ENCODE results near the gene UTP25. TPM values are rescaled to one million over a fixed set of nuclear protein-coding genes. Genes with fewer than 3 reads are reported as not detected.

UTP25 gene
- total and polyA plus RNA-seq, 2 of the 4 experiments (the other 2 are of a cell fraction): 7.1 to 17.4 TPM

DNA sequence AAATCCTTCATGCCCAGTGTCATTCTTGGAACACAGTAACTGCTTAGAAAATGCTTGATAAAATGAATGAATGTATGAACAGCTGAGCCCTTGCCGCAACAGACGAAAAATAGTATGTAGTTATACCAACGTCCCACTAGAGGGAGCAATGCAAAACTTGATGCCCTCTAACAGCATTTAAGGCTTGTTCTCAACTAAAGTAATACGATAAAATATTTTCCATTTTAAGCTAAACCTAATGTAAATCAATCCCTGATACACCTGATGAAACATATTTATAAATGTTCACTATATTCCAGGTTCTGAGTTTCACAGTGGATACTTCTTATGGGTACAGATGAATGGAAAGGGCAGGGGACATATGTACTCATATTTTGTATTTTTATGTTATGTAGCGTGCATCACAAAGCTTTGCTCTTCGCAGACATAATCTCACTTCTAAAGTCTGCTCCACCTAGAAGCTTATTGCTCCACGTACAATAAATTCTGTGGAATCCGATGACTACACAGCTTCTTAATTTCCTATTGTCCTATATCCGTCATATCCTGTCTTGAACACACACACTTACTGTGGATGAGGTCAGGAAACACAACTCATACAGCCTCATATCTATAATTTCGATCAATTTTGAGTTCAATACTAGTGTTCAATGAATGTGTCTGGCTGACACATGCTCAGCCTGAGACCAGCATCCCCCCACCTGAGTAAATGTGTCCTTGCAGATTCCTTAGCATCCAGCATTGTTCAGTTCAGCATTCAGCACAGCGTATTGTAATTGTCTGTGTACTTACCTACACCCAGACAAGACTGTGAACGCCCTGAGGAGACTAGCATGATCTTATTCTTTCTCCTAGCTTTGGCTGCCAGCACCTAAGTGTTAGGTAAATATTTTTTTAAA, 4.4 kb upstream of the UTP25 start (continued):
- no peak for TF ChIP-seq RCOR1 (IDR thresholded peaks at IDR 0.05; ENCODE audit: insufficient replicate concordance, low read length)
- no peak for TF ChIP-seq RFX5 (IDR thresholded peaks at IDR 0.05; ENCODE audit: low read depth, low read length)
- no peak for TF ChIP-seq POLR2A (IDR thresholded peaks at IDR 0.05; ENCODE audit: low read depth, low read length)

DNA sequence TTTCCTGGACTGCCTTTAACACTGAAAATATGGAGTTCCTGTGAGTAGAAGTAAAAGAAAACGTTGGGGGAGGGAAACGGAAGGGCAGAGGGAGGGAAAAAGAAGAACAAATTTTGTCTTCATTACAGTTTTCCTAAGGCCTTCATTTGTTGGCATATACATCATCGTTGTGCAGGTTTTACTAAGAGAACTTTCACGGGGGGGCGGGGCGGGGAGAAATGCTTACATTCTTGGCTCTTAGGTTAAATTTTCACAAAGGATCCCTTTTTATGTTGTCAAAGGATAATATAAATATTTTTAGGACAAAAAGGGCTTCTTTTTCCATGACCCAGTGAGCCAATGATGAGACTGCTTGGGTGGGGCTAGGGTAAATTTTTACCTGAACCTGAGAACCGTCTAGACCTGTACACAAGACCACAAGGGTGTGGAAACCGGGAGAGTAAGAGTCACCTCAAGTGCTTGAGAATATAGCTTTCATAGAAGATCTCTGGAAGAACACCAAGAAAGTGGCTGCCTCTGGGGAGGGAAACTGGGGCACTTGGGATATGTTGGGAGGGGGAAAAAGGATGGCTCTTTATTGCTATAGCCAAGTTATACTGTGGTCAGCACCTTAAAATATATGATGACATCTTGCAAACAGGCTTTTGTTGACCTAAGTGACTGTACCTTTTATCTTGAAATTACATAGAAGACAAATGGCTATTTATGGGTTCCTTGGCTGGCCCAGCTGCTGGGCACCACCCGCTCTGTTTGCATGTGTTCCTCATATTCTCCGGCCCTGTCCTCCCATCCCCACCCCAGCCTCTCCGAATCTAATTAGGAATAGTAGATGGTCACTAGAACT, 2.0 kb upstream of the UTP25 start:
- Histone ChIP-seq H3K9ac (ENCODE audit: low read depth, low read length) (no peak overlapping the region), H3K56ac (ENCODE audit: extremely low read depth, insufficient read depth, low read length) (no peak overlapping the region), H3K36me3 (ENCODE audit: control insufficient read depth, insufficient read depth, low read length) (no peaks in the 10 kb centered on the region), H4K20me1 (ENCODE audit: insufficient read depth, low read length) (no peaks in the 10 kb centered on the region), H2AK9ac (replicated peaks; ENCODE audit: low read depth, low read length, poor library complexity) (no peak overlapping the region), H2BK120ac (ENCODE audit: low read depth, low read length) (no peak overlapping the region), H2AFZ (replicated peaks; ENCODE audit: low read length, poor library complexity) (no peak overlapping the region), H3K9me3 (ENCODE audit: control insufficient read depth, insufficient read depth, low read length) (no peaks in the 10 kb centered on the region), H2BK20ac (ENCODE audit: low read depth, low read length) (no peak overlapping the region), H3K4me2 (ENCODE audit: low read depth, low read length) (no peak overlapping the region), H2BK15ac (ENCODE audit: low read depth, low read length) (no peak overlapping the region), H3K4me1 (ENCODE audit: control insufficient read depth, insufficient read depth, low read length) (peaks cover under 1% of the 10 kb centered on the region; the same call in 1 of the 2 replicates), H4K91ac (ENCODE audit: insufficient read depth, low read depth, low read length) (no peak overlapping the region), H3K79me1 (ENCODE audit: low read depth in 1 of 2, low read length in 2 of 2) (peaks cover 0 to 14% of the 10 kb centered on the region in 2 experiments; a peak in 2 of 4 replicates), H2BK5ac (ENCODE audit: low read depth, low read length, poor library complexity, severe bottlenecking) (no peak overlapping the region), H2AK5ac (ENCODE audit: low read depth, low read length) (no peak overlapping the region), H3K27ac (ENCODE audit: insufficient read depth, low read length) (no peak overlapping the region), H3K14ac (replicated peaks; ENCODE audit: low read depth, low read length) (no peak overlapping the region), H3K27me3 (ENCODE audit: control insufficient read depth, insufficient read depth, low read length) (no peaks in the 10 kb centered on the region), H3K23ac (ENCODE audit: low read depth, low read length) (no peak overlapping the region), H3K18ac (ENCODE audit: low read depth, low read length) (no peak overlapping the region), H3K4ac (ENCODE audit: low read depth, low read length) (no peak overlapping the region), H4K8ac (ENCODE audit: low read depth in 2 of 2, low read length in 2 of 2) (no peak overlapping the region), H3K9me1 (ENCODE audit: insufficient read depth, low read length) (peaks cover 3% of the 10 kb centered on the region), H3K4me3 (ENCODE audit: insufficient read depth, low read depth, low read length) (no peak overlapping the region), H4K5ac (ENCODE audit: low read depth, low read length) (no peak overlapping the region)
- POLR2A ChIA-PET (ENCODE audit: unreplicated experiment): no interaction called here
- ATAC-seq (ENCODE audit: low read depth): no peak
- in situ Hi-C loops (cut with MboI; ENCODE audit: low sequenced_read_pairs) (no loop called here), dilution Hi-C loops (cut with HindIII; ENCODE audit: low sequenced_read_pairs, unreplicated experiment) (no loop called here), intact Hi-C loops (cut with micrococcal nuclease) (loop anchor here (10.0 kb wide), 1 partner anchor 879 kb away; no protein-coding TSS in a partner anchor)
- DNase-seq: no peak
- BruUV-seq (replicated peaks): no TSS peak
- CTCF ChIA-PET: no interaction called here
- TF ChIP-seq MAFK (IDR thresholded peaks at IDR 0.05; ENCODE audit: low read depth, low read length) (no peak), CEBPB (IDR thresholded peaks at IDR 0.05; ENCODE audit: low read depth, low read length) (no peak), RAD21 (IDR thresholded peaks at IDR 0.05; ENCODE audit: low read length) (no peak), RFX5 (IDR thresholded peaks at IDR 0.05; ENCODE audit: low read depth, low read length) (no peak), SMC3 (IDR thresholded peaks at IDR 0.05; ENCODE audit: low read depth, low read length) (no peak), BHLHE40 (IDR thresholded peaks at IDR 0.05; ENCODE audit: low read depth, low read length) (no peak), MAZ (IDR thresholded peaks at IDR 0.05; ENCODE audit: borderline replicate concordance, low read depth, low read length) (no peak), POLR2A (IDR thresholded peaks at IDR 0.05; ENCODE audit: low read depth, low read length) (no peak)
- WGBS, 2 experiments (ENCODE audit: extremely low coverage in 2 of 2, insufficient read length in 1 of 2): 100% methylated on average over 1 of the region's 11 CpGs; no CpG with 5 or more reads in 1 of the 2 experiments
